ENCODE results near the gene PALM.
"Not testable (repeated sequence)": the region's sequence is repeated elsewhere in the genome, so short reads cannot be mapped to it uniquely, and the experiment has no call there.

PALM gene

DNA sequence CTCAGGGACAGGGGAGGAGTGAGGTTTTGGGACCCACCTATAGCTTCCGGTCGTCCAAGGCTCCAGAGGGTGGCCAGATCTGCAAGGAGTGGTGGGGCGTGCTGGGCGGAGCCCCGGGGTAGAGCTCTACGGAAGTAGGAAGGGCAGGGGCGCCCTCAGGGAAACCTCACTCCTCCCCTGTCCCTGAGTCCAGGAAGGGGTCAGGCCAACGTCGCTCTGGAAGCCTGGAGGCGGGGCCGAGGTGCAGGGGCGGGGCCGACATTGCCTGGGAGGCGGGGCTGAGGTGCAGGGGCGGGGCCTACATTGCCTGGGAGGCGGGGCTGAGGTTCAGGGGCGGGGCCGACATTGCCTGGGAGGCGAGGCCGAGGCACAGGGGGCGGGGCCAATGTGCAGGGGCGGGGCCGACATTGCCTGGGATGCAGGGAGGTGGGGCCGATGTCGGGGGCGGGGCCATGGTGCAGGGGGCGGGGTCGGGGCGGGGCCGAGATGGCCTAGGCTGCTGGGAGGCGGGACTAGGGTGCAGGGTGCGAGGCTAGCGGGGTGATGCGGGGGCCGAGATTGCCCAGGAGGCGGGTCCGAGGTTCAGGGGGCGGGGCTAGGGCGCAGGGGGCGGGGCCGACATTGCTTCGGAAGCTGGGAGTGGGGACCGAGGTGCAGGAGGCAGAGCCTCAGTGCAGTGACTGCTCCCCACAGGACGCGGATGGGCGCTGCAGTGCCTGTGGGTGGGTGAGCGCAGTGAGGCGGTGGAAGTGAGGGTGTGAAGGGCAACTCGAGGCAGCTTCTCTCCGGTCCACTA, 4.9 kb upstream of the PALM start:
- peak in 3 of 4 experiments; percentile 25 to 44 (median 43) for DNase-seq (ENCODE audit: low read depth in 4 of 4, low spot score in 1 of 4)

DNA sequence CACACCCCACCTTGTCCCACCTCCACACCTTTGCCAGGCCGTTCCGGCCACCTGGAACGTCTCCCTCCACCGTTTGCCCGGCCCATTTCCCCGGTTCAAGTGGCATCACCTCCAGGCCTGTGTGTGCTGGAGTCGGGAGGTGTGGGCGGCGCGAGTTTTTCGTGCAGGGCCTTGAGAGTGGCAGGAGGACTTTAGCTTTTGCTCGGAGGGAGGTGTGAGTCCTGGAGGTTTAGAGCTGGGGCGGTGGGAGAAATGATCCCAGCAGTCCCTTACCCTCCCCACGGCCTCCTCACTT, 4.3 kb upstream of the PALM start:
- DNase-seq (ENCODE audit: low read depth in 4 of 4, low spot score in 1 of 4), result no peak

DNA sequence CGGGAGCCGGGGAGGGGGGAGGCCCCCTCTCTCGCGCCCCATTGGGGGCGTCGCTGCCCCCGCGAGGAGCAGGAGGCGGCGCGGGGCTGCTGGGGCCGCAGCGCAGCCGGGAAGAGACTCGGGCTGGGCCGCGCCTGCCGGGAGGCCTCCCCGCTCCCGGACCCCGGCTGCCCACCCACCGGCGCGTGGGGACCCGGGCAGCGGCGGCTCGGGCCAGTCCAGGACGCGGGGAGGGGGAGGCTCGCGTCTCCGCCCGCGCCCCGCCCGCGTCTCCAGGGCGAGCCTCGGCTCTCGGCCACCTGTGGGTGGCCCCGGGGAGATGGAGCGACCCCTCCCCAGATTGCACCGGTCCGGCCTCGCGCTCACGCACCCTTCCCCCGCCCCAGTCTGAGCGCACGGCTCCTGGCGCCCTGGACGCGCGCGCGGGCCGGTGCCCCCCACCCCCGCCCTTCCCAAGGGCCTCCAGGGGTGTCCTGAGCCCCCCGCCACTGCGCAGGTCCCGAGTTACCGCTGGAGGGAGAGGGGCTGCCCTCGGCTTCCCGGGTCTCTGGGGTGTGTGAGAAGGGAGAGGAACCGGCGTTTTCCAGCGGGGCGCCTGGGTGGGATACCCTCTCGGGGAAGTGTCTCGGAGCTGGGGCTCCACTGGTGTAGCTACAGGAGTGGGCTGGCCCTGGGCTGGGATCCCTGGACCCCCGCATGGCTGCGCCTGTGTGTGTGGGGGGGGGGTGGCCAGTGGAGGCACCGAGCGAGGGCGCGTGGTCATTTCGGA, 645 bp downstream of the PALM start:
- DNase-seq (ENCODE audit: low read depth in 4 of 4, low spot score in 1 of 4), result no peak

DNA sequence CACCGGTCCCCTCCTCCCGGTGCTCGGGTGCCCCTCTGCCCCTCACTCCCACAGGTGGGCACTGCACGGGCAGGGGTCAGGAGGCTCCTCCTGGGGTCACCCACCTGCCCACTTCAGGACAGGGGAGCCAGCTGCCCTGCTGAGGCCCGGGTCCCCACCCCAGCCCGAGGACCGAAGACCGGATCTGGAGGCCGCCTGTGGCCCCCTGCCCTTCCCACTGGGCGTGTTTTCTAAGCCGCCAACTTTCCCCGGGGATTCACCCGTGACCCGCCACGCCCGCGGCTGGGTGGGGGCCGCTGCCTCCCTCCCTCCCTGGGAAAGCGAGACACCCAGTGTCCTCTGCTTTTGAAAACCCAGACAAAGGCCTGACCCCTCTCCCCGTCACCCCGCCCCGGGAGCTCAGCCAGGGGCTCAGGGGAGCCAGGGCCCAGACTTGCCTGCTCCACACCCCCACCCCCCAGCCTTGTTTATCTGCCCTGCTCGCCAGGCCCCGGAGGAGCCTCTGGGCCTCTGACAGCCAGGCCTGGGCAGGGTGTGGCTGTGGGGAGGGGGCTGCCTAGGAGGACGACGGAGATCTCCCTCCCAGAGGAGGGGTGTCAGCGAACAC, 1.3 kb downstream of the PALM start:
- no peak for DNase-seq (ENCODE audit: low read depth in 4 of 4, low spot score in 1 of 4)

DNA sequence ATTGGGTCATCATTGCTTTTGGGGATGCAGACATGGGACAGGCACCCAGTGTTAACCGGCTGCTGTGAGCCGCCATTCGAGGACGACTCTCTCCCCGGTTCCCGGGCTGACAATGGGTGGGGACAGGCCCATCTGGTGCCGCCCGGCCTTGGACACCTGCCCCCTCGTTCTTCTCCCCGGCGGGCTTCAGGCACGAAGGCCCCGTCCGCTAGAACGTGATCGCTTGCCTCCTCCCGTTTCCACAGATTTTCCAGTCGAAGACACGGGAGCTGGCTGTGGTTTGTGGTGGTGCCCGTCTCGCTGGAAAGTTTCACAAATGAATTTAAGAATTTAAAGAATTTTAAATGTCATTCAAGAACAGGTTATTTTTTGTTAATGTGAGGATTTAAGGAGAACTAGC, 2.0 kb downstream of the PALM start:
- no peak for DNase-seq (ENCODE audit: low read depth in 4 of 4, low spot score in 1 of 4)

DNA sequence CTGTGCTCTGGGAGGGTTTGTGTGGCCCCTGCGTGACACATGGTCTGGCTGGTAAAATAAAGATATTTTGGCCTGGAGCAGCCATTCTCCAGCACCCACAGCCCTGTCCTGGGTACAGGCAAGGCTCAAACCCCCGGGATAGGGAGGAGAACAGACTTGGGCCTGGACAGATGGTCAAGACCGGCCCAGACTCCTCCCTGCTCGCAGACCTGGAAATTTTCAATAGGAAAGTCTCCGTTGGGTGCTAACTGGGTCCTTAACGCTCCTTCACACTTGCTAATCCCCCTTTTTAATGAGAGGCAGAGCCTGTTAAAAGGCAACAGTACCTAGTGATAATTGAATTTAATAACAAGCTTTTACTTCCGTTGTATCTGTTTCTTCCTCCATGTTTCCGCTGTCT, 2.5 kb downstream of the PALM start:
- DNase-seq (ENCODE audit: low read depth in 4 of 4, low spot score in 1 of 4), result no peak

DNA sequence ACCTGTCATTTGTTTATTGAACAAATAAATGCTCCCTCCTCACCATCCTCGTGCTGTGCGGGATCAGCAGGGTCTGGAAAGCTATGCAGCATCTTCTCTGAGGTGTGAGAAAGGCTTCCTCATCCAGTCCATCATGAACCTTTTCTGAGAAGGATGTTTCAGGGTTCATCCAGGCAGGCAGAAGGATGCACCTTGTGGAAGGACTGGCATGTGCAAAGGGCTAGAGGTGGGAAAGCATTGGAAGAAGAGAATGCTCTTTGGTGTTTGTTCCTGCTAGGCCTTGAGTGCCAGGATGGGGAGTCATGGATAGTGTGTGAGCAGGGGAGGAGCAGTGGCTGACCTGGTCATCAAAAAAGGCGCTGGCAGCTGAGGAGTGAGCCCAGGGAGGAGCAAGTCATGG, 6.6 kb downstream of the PALM start:
- no peak for DNase-seq (ENCODE audit: low read depth in 4 of 4, low spot score in 1 of 4)

DNA sequence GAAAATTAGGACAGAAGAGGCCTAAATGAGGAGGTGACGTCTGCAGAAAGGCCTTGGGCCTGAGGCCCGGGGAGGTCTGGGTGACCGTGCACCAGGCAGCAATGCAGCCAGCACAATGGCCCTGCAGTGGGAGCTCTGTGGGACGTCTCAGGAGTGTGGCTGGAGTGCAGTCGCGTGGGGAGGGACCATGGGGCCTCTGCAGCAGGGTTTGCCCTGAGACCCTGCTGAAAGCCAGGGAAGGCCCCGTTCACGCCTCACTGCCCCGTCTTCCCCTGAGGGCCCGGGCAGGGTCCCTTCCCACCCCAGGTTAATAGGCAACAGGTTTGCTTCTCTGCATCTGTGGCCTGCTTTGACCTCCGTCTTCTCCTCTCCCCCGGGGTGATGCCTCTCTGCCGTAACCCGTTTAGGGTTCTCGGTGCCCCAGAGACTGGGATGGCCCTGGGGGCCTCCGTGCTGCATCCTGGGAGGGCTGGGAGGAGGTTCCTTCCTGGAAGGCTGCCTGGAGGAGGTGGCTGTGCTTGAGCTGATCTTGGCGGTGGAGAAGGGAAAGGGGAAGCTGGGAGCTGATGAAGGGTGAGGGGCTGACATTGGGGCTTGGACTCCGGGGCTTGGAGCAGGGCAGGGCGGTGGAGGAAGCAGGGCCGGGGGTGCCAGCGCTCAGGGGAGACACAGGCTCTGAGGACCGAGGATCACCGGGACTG, 9.7 kb downstream of the PALM start:
- no peak for DNase-seq (ENCODE audit: low read depth in 4 of 4, low spot score in 1 of 4)

DNA sequence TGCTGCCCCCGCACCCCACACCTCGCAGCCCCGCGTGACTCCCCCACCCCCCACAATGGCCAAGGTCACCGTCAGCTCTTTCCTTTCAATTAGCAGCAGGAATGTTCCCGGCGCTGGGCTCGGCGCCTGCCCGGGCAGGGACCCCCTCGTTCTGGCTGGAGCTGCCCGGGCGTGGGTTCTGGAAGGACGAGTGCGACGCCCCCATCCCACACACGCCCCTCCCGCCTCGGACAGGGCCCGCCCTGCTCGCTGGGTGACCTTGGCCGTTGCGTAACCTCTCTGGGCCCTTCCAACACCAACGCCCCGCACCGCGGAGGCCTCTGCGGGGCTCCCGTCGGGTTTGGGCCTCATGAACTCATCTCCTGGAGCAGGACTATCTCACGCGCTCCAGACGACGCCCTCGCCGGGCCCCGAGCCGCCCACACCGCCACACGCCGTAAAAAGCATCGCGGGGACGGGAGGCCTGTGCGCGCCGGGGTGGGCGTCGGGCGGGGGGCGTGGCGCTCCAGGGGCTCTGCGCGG, 10.3 kb downstream of the PALM start:
- DNase-seq (ENCODE audit: low read depth in 4 of 4, low spot score in 1 of 4), result no peak

DNA sequence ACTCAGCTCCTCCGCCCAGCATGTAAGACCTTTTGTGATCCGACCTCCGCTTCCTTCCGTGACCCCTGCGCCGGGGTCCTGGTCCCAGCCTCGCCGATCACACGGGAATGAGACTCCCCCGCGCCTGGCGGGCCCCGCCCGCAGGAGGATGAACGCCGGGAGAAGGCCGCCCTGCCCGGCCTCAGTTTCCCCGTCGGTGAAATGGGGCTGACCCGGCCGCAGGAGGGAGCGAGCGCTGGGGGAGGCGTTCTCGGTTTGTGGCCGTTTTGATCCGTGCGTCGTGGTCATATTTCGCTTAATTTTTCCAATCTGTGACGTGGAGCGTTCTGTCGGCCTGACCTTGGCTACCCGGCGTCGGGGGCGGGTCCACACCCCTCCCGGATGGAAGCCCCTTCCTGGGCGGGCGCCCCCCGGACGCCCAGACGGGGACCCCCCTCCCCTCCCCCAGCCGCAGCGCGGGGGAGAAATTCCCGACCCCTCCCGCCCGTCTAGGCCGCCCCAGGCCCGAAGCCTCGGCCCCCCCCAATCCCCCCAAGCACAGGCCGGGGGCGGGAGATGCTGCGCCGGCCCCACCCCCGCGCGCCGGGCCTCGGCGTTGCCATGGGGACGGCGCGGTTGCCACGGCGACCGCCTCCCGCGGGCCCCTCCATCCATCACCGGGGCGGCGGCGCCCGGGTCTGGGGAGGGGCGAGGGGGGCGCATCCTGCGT, 11.1 kb downstream of the PALM start:
- no peak for DNase-seq (ENCODE audit: low read depth in 4 of 4, low spot score in 1 of 4)

DNA sequence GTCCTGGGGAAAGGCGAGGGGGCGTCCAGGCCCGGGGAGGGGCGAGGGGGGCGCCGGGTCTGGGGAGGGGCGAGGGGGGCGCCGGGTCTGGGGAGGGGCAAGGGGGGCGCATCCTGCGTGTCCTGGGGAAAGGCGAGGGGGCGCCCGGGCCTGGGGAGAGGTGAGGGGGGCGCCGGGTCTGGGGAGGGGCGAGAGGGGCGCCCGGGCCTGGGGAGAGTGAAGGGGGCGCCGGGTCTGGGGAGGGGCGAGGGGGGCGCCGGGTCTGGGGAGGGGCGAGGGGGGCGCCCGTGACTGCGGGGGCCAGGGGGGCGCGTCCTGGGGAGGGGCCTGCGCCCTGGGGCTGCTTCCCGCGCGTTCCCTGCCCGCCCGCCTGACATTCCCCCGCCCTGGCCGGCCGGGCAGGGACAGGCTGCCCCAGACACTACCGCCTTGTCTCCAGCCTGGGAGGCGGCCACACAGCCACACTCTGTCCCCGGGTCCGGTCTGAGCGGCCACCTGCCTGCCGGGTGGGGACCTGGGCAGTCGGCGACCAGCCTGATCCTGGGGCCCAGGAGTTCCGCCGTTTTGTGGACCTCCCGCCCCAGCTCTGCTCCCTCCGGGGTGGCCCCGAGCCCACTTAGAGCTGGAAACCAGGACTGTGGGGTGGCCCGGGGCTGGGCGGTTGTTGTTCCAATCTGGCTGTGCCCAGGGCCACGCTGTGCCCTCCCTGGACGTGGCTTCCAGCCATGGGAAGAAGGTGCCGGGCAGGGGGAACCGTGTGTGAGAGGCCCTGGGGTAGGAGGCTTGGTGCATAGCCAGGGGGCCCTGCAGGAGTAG, 11.8 kb downstream of the PALM start:
- DNase-seq (ENCODE audit: low read depth in 4 of 4, low spot score in 1 of 4), result no peak

DNA sequence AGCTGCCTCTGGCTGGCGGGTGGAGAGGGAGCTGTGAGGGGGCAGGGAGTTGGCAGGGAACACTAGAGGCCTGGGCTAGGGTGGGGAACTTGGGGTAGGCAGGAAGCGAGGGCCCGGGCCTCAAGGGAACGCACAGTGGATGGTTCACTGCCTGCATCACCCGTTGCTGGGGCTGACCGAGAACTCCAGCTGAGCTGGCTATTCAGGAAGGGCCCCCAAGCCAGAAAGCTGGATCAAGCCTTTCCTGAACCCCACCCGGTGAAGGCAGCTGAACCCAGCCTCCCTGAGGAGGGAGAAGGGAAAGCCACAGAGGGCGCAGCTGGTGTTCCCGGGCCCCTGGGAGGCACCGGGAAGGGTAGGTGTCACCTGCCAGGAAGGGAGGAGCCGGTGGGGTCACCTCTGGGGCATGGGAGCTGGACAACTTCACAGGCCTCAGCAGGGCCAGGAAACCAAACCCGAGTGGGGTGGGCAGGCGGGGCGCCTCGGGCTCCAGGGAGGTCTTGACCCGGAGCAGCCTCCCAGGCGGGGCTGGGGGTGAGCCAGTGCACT, 13.9 kb downstream of the PALM start:
- no peak for DNase-seq (ENCODE audit: low read depth in 4 of 4, low spot score in 1 of 4)

DNA sequence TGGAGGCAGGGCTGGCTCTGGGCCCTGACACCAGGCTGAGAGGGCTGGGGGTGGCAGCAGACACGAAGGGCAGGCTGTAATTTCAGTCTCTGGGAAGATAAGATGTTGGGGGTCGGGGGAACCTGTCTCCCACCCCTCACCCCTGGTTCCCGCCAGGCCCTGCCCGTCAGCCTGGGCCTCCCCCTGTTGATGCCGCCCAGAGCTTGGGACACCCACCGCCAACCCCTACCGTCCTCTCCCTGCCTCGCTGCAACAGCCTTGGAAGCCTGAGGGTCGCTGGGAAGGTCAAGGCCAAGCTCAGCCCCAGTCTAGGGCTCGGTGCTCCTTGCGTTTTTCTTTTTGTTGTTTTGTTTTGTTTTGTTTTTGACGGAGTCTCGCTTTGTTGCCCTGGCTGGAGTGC, 14.5 kb downstream of the PALM start:
- DNase-seq (ENCODE audit: low read depth in 4 of 4, low spot score in 1 of 4), result no peak

DNA sequence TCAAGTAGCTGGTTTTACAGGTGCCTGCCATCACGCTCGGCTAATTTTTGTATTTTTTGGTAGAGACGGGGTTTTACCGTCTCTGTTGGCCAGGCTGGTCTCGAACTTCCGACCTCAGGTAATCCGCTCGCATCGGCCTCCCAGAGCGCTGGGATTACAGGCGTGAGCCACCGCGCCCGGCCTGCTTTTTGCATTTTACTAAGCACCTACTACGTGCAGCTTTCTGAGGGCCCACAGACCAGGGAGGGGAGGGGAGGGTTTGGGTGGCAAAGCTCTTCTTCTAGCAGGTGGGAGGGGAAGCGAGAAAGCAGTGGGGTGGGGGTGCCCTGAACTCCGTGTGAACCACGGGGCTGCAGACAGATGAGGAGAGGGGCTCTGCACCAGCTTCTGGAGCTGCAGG, 15.0 kb downstream of the PALM start:
- no peak for DNase-seq (ENCODE audit: low read depth in 4 of 4, low spot score in 1 of 4)

DNA sequence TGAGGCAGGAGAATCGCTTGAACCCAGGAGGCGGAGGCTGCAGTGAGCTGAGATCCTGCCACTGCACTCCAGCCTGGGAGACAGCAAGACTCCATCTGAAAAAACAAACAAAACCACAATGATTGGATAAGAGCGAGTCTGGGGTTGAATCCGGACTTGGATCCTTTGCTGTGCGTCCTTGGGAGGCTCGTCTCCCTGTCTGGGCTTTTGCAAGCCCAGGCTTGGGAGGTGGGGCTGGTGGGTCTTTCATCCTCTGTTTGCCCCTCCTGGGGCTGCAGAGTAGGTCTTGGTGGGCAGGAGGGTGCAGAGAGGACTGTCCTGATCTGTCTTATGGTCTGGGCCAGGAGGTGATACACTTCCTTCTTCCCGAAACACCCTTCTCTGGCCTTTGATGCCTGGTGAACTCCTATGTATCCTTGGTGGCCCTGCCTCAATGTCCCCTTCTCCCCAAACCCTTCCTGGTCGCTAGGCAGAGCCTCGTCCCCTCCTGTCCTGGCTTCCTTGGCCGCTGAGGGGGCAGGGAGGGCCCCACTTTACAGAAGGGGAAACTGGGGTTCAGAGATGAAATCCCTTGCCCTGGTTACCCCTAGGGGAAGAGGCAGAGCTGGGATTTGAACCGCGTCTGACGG, 16.8 kb downstream of the PALM start:
- DNase-seq (ENCODE audit: low read depth in 4 of 4, low spot score in 1 of 4), result no peak

DNA sequence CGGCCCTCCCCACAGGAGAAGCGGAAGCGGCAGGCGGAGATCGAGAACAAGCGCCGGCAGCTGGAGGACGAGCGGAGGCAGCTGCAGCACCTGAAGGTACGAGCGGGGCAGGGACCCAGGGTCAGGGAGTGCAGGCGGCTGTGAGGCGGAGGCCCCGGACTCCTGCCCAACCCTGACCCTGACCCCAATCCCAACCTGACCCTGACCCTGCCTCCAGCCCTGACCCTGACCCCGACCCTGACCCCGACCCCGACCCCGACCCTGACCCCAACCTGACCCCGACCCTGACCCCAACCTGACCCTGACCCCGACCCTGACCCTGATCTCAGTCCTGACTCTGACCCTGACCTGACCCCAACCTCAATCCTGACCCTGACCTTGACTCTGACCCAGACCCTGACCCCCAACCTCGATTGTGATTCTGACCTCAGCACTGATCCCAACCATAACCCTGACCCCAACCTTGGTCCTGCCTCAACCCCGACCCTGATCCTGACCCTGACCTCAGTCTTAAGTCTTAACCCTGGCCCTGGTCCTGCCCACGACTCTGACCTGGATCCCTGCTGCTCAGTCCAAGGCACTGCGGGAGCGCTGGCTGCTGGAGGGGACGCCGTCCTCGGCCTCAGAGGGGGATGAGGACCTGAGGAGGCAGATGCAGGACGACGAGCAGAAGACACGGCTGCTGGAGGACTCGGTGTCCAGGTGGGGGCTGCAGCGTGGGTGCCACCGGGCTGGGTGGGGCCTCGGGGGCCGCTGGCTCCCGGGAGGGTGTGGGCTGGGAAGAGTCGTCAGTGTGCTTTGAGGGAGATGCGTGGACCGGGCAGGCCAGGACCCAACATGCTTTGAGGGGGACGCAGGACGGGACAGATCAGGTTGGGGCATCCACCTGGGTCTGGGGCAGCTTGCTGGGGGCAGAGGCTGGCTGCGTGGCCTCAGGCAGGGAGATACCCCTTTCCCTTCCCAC, 18.5 kb downstream of the PALM start:
- no peak for DNase-seq (ENCODE audit: low read depth in 4 of 4, low spot score in 1 of 4)

DNA sequence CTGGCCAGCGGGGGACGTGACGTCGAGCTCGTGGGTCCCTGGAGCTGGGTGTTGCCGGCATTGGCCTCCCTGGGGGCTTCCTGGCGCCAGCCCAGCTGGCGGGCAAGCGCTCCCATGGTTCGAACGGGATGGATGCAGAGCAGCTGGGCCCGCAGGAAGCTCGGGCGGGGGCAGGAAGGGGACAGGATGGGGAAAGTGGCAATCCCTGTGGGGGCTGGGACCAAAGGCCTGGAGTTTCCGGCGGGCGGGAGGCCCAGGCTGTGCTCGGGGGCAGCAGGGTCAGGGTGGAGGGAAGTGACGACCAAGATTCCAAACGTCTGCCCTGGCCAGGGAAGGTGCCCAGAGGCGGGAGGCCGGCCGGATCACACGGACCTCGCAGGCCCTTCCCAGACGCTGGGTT, 19.3 kb downstream of the PALM start:
- no peak for DNase-seq (ENCODE audit: low read depth in 4 of 4, low spot score in 1 of 4)

DNA sequence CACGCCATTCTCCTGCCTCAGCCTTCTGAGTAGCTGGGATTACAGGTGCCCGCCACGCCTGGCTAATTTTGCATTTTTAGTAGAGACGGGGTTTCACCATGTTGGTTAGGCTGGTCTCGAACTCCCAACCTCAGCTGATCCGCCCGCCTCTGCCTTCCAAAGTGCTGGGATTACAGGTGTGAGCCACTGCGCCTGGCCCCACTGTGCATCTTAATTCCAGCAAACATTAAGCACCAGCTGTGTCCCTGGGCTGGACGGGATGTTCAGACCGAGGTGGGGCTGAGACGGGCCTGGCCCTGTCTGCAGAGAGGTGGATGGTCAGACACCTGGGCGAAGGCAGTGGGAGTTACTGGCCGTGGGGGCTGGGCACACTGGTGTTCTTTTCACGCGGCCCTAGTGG, 20.8 kb downstream of the PALM start:
- not testable (repeated sequence) for DNase-seq (ENCODE audit: low read depth in 4 of 4, low spot score in 1 of 4)

All from stimulated activated CD4-positive, alpha-beta T cell treated with anti-CD3 and anti-CD28 coated beads, Interleukin-1b, Interleukin-23, amount 100 ng/mL, for 24 hours (primary cell).